Skeletal muscle satellite cell (primary cell): ENCODE results near the gene MAN1A1.

Source experiments
- H3K27me3 ChIP-seq: 2 replicates; pipeline ENCODE4 v1.7.0; 2013; ENCODE audit warnings: low read length; ENCODE audit not compliant: control insufficient read depth, insufficient read depth
- H3K36me3 ChIP-seq: 2 replicates; pipeline ENCODE4 v1.7.0; 2013; ENCODE audit warnings: mild to moderate bottlenecking, control low read depth, low read length; ENCODE audit not compliant: insufficient read depth
- H3K4me1 ChIP-seq: 2 replicates; pipeline ENCODE4 v1.7.0; 2013; ENCODE audit warnings: low read length; ENCODE audit not compliant: control insufficient read depth, insufficient read depth
- H3K4me2 ChIP-seq: 2 replicates; pipeline ENCODE4 v1.7.0; 2013; ENCODE audit warnings: mild to moderate bottlenecking, low read length
- H3K4me3 ChIP-seq: 2 replicates; pipeline ENCODE4 v1.7.0; 2013; ENCODE audit warnings: low read length
- H3K9ac ChIP-seq: 2 replicates; pipeline ENCODE4 v1.7.0; 2013; ENCODE audit warnings: mild to moderate bottlenecking, low read depth, low read length, moderate library complexity
- H3K9me3 ChIP-seq: replicated peaks from 2 replicates; pipeline ENCODE4 v1.7.0; 2013; ENCODE audit warnings: mild to moderate bottlenecking, control low read depth, low read length

MAN1A1 gene

DNA sequence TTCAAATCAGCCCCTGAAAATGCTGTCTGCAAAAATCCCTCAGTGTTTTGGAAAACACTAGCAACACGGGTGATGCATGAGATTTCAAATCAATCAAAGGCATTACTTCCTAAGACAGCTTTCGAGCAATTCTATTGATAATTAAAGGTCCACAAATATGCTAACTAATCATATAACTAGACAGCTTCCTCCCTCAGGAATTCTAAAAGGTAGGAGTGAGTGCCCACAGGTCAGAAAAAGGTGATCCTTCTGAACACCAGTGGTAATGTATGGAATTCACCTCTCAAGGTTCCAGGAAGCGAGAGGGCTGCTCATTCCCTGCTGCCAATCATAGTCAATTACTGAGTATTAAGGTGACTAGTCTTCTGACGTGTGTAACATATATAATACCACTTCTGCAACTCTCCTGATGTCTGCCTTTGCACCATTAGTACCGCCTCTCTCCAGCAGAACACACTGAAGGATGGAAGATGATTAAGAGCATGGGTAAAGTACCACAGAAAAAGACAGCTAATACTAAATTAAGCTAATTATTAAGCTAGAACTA is 16.4 kb downstream of the MAN1A1 start:
- Histone ChIP-seq H3K9me3 (no peaks in the 10 kb centered on the region), H3K36me3 (no peaks in the 10 kb centered on the region), H3K4me3 (no peak overlapping the region), H3K4me2 (no peak overlapping the region), H3K27me3 (no peaks in the 10 kb centered on the region), H3K9ac (no peak overlapping the region), H3K4me1 (no peaks in the 10 kb centered on the region)

DNA sequence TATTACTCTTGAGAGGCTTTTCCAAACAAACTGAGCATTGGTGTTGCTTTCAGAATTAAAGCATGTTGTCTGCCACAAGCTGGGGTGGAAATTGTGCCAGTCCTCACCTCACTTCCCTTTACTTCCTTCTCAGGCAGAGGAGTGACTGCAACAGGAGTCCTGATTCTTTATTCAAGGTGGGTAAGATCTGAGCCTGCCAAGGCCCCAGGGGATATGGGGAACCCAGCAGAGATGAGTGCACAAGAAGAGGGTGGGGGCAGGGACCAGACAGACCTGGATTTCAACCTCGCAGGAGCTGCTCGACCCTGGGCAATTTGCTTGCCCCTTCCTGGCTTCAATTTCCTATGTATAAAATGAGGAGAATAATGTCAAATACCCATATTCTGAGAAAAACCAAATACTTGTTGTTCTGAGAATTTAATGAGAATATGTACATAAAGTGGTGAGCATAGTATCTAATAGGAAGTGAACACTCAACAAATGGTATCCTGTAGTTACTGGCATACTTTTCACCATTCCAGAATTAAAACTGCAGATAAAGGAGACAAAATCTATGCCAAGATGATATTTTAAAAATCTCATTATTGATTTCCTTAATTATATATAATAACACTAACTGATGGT is 17.8 kb downstream of the MAN1A1 start:
- H3K4me1 ChIP-seq: no peaks in the 10 kb centered on the region
- no peak overlapping the region for H3K4me3 ChIP-seq
- H3K27me3 ChIP-seq: no peaks in the 10 kb centered on the region
- no peak overlapping the region for H3K9ac ChIP-seq
- H3K36me3 ChIP-seq: peaks cover 4% of the 10 kb centered on the region
- no peaks in the 10 kb centered on the region for H3K9me3 ChIP-seq
- no peak overlapping the region for H3K4me2 ChIP-seq

DNA sequence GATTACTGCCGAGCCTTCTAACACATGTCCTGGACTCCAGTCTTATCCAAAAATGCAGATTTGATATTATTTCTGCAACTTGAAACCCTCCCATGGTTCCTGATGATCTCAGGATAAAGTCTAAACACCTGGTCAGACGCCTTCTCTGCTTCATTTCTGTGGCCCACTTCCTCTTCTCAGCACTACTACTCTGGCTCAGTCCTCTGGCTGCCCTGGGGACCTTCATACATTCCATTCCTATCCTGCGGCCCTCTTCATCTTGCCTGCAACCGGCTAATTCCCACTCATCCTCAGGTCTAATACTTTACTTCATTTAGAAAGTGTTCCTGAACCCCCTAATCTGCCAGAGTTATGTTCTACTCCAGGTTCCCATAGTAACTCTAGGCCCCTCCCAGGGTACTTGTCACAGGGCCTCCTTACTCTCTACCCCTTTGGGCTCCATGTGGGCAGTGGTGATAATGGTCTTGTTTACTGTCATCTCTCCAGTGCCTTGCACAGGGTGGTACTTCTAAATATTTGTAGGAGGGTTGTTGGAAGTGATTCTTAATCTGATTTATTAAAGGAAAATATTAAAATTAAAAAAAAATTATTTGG is 18.9 kb downstream of the MAN1A1 start:
- Histone ChIP-seq H3K9ac (no peak overlapping the region), H3K4me1 (no peaks in the 10 kb centered on the region), H3K27me3 (no peaks in the 10 kb centered on the region), H3K4me2 (no peak overlapping the region), H3K36me3 (peaks cover 5% of the 10 kb centered on the region), H3K4me3 (no peak overlapping the region), H3K9me3 (no peaks in the 10 kb centered on the region)

DNA sequence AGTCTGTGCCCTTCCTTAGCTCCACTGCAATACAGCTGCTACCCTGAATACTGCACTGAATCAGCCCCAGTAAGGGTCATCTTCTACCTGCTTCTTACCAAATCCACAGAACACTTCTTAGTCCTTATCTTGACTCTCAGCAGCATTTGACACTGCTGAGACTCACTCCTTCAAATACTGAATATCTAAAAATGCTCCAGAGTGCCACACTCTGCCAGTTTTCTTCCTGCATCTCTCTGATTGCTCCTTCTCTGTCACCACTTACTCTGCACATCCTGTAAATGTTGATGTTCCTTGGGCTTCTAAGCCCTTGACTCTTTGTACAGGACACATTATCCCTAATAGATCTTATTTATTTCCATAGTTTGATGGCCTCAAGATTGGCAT is 19.8 kb downstream of the MAN1A1 start:
- Histone ChIP-seq H3K27me3 (no peaks in the 10 kb centered on the region), H3K4me2 (no peak overlapping the region), H3K36me3 (peaks cover 5% of the 10 kb centered on the region), H3K4me3 (no peak overlapping the region), H3K9ac (no peak overlapping the region), H3K9me3 (no peaks in the 10 kb centered on the region), H3K4me1 (no peaks in the 10 kb centered on the region)

DNA sequence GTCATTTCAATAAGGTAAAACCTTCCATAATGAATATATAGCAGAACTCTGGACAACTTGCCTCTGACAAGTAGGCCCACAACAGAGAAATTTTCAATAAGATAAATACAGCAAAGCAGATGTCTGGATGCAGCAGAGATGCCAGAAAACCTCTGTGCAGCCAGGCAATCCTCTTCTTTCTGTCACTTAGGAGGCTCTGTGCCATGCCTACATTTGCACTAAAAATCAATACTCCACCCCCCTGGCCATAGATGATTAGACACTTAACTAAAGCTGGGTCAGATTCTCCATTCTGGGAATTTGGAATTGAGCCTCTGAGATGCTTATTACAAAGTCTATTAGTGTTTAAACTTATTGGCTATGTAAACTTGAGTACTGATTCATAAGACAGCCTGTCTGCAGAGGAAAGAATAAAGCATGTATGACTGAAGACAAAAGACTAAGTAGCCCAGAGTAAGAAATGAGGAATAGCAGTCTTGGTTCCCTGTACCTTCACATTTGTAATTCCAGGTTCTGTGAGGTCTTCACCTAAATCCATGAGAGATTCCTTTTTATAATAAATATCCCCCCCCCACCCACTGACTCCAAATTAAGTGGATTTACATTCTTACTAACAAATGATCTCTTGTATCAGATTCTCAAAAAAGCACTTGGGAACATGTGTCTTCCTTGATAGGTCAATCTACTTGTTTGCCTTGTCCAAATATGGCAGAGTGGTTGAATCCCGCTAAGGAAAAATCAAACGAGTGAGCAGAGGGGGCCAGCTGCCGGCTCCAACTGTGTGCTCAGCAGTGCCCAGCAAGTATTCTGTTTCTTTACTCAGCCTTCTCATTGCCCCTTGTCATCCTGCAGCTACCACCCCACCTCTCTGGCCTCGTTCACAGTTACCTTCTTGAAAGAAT is 20.4 kb downstream of the MAN1A1 start:
- peaks cover 5% of the 10 kb centered on the region for H3K36me3 ChIP-seq

DNA sequence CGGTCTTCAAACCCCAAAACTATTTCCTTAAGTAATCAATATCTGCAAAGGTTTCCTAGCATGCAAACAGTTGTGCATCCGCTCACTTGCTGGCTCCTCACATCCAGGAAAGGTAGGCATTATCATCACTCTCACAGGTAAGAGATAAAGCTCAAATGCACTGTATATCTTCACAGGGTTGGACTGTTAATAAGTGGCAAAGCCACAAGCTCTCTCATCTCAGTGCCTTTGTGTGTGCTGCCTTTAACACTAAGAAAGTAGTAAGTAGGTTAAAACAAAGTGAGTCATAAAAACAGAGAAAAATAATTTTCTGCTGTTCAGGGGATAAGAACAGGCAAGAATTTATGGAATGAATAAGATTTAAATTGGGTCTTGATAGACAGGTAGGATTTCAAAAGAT is 21.3 kb downstream of the MAN1A1 start:
- Histone ChIP-seq H3K9ac (no peak overlapping the region), H3K4me2 (no peak overlapping the region), H3K9me3 (no peaks in the 10 kb centered on the region), H3K4me1 (peaks cover 8% of the 10 kb centered on the region), H3K36me3 (peaks cover 5% of the 10 kb centered on the region), H3K4me3 (no peak overlapping the region), H3K27me3 (no peaks in the 10 kb centered on the region)

More for the DNA sequence above, 20.4 kb downstream of the MAN1A1 start:
- Histone ChIP-seq H3K9me3 (no peaks in the 10 kb centered on the region), H3K9ac (no peak overlapping the region), H3K27me3 (no peaks in the 10 kb centered on the region), H3K4me2 (no peak overlapping the region), H3K4me1 (no peaks in the 10 kb centered on the region), H3K4me3 (no peak overlapping the region)

DNA sequence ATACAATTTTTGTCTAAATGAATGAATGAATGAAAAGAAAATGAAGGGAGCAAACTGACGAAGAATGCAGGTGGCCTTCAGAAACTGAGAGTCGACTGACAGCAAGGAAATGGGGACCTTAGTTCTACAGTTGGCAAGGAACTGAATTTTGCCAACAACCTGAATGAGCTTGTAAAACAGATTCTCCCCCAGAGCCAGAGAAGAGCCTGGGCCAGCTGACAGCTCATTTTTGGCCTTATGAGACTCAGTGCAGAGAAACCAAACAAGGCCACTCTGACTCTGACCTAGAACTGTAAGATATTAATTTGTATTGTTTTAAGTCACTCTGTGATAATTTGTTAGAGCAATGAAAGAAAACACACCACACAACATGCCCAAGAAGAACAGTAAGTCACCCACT is 21.8 kb downstream of the MAN1A1 start:
- Histone ChIP-seq H3K27me3 (no peaks in the 10 kb centered on the region), H3K9me3 (no peaks in the 10 kb centered on the region), H3K4me3 (no peak overlapping the region), H3K4me1 (peaks cover 8% of the 10 kb centered on the region), H3K4me2 (no peak overlapping the region), H3K9ac (no peak overlapping the region), H3K36me3 (peaks cover 5% of the 10 kb centered on the region)

DNA sequence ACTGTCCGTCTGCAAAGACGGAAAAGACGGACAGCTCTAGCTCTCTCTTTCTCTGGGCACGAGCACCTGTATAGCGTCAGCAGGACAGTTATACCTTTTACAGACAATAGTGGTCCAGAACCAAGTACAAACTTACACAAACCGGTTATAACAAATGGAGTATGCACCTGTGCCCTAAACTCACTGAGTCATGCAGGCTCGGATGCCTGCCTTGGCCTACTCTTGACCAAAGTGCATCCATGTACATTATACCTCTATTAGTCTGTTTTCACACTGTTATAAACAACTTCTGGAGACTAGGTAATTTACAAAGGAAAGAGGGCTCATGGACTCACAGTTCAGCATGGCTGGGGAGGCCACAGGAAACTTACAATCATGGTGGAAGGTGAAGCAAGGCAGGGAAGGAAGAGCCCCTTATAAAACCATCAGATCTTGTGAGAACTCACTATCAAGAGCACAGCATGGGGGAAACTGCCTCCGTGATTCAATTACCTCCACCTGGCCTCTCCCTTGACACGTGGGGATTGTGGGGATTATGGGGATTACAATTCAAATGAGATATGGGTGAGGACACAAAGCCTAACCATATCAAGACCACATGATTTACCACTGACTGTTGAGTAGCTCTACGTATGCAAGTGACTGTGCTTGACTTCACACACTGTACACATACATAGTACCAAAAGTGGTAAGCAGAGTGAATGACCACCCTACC is 23.1 kb downstream of the MAN1A1 start:
- H3K9ac ChIP-seq: no peak overlapping the region
- H3K9me3 ChIP-seq: no peaks in the 10 kb centered on the region
- H3K36me3 ChIP-seq: peaks cover 5% of the 10 kb centered on the region
- no peaks in the 10 kb centered on the region for H3K27me3 ChIP-seq
- no peak overlapping the region for H3K4me3 ChIP-seq
- H3K4me2 ChIP-seq: no peak overlapping the region
- peaks cover 8% of the 10 kb centered on the region for H3K4me1 ChIP-seq

DNA sequence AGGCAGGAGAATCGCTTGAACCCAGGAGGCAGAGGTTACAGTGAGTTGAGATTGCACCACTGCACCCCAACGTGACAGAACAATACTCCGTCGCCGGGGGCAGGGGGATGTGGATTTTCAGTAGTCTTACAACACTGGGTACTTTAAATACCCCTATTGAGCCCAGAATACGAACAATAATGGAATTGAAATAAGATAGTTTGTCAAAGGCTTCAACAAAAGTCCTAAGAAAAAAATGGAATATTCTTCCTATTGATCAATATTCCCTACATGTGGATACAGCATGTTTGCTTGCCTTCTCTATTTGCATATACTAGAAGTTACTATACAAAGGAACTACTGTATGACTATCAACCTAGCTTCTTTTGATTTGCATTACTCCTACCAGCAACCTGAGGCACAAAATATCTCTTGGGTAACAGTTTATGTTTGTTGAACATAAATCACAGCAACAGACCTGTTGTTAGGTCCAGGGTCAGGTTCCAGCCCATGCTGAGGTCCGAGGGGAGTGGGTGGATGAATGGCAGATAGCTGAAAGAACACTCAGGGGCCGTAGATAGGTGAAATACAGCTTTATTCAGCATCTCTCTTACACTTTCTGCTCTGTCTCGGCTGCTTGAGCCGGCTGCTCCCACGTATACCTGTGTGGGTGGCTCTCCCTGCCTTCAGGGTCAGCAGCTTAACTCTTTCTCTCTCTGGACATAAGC is 23.8 kb downstream of the MAN1A1 start:
- Histone ChIP-seq H3K9ac (no peak overlapping the region), H3K4me1 (peaks cover 8% of the 10 kb centered on the region), H3K9me3 (no peaks in the 10 kb centered on the region), H3K4me2 (no peak overlapping the region), H3K36me3 (peaks cover 5% of the 10 kb centered on the region), H3K27me3 (no peaks in the 10 kb centered on the region), H3K4me3 (no peak overlapping the region)

DNA sequence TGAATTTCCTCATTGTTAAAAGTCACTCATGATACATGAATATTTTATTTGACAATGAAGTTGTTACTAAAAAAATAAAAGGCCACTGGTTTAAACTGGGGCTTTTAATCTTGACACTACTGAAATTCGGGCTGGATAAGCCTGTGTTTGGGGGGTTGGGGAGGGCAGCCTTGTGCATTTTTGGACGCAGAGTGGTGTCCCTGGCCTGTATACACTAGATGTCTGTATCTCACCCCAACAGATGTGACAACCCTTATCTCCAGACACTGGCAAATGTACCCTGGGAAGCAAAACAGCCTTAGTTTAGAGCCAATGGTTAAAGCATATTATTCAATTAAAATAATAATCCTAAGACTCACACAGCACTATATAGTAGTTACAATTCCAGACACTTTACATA is 24.8 kb downstream of the MAN1A1 start:
- no peak overlapping the region for H3K4me3 ChIP-seq
- H3K4me1 ChIP-seq: peaks cover 8% of the 10 kb centered on the region
- H3K9me3 ChIP-seq: no peaks in the 10 kb centered on the region
- H3K36me3 ChIP-seq: peaks cover 5% of the 10 kb centered on the region
- H3K4me2 ChIP-seq: no peak overlapping the region
- H3K27me3 ChIP-seq: no peaks in the 10 kb centered on the region
- no peak overlapping the region for H3K9ac ChIP-seq
